Fibroblast of upper back skin (primary cell): ENCODE measurements around the gene CFAP161.

Experiments
- DNase-seq: peaks from one replicate; pipeline ENCODE4 v3.0.0-alpha.2; 2013

CFAP161 gene

DNA sequence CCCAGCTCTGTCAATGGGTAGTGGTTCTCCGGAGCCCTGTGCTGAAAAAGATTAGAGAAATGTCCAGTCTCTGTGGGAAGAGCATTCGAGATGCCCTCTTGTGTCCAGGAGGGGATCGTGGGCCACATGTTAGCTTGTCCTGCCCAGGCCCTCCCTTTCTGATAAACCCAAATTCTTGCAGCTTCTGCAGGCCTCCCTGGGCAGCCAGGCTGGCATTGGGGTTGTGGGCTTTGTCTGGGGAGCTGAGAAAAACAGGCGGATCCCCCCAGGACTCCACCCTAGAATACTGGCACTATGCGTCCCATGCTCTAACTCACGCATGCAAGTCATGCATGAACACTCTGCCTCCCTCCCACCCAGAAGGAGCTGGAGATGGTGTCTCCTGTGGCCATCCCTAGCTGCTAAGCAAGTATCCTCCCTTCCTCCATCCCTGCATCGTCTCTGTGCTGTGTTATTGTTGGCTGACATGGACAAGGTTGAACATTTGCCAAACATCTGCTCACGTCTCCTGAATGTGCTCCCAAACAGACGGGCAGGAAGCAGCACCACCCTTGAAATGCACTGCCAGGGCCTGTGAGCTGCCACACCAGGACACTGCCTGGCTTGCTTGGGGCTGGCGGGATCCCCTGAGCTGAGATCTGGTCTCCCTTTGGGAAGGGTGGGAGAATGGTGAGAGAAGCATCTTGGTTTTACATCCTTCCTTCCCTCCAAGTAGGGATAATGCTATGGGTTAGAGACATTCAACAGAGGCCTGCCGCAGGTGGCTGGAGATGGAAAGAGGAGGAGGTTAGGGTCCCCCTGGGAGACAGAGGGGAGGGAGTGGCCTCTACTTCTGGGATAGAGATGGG, 26.5 kb downstream of the CFAP161 start:
- DNase-seq = peak; percentile 93

DNA sequence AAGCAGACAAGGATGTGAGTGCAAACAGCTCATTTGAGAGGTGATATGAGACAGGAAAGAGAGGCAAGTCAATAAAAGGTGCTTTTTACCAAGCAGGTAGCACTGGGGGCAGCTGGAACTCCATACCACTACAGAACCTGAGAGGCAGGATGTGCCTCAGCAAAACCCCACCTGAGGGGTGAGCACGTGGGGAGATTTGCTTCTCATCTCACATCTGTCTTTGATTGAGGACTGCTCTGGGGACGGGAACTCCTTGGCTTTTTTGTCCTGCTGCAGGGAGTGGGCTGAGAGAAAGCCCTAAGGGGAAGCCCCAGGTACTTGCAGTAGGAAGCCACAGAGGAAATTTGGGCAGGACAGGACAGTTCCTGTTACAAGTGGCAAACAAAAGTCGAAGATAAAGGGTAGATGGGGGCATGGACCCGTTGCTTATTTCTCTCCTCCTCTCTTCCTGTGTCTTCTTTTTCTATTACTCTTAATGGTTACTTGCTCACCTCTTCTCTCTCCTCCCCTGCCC, 27.1 kb downstream of the CFAP161 start:
- no peak for DNase-seq

DNA sequence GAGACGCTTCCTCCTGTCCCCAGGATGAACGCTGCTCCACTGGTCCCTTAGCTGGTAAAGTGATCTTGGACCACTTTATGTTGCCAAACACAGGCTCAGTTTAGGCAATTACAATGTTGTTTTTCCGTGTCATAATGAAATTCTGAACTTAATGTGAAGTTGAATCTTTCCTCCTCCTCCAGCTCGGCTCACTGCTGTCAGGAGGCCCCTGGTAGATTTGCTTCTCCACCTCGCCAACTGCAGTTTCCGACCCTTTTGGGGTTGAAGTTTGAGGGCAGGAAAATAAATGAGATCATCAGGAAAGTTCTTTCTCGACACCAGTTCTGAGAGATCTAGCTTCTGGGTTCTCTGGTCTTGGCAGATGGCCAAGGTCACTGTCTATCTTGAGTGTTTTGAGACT, 27.8 kb downstream of the CFAP161 start:
- no peak for DNase-seq

DNA sequence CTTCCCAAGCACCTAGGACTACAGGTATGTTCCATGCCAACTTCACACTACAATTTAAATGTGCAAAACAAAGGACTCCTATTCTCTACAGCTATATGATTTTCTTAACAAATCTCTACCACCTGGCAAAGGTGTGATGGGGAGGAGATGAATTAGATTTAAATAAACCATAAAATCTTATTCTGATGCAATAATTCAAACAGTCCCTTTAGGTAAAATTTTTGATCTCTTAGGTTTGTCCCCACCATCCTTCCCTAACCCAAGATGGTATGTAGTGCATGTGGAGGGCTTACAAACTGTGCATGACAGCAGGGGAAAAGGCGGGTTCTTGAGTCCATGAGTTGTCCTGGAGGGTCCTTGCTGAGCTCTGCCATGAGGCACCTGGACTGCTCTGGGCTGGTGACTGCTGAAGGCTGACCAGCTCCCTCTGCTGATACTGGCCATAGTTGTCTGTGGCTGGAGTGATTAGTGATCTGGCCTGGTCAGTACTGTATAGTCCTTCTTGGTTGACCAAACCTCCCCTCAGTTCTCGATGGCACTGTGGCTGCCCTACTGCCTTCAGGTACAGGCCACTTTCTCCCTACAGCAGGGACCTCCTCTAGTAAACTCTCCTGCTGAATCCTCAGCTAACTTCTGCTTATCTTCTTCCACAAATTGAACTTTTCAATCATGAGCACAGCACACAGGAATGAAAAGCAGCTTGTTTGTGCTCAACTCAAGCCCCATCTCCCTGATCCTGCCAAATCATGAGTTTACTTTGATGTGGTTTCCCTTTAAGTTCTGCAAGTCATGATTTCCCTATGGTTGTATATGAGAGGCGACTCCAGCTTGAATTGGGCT, 30.1 kb downstream of the CFAP161 start:
- DNase-seq = peak; percentile 93

DNA sequence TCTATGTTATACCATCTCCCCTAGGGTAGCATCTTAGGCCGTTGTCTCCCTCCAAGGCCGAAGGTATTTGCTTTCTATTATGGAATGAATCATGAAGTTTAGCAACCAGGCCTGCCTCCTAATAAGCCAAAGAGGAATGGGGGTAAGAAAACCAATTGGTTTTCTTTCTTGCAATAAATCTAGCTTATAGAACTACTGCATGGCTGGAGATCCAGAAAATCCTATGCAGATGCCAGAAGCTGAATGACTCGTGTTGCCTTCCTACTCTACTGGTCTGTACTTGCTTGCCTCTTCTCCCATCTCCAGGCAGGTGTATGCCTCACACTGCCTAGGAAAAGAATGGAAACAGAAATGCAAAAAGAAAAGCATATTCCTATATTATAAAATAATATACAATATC, 31.5 kb downstream of the CFAP161 start:
- peak; percentile 73 for DNase-seq

DNA sequence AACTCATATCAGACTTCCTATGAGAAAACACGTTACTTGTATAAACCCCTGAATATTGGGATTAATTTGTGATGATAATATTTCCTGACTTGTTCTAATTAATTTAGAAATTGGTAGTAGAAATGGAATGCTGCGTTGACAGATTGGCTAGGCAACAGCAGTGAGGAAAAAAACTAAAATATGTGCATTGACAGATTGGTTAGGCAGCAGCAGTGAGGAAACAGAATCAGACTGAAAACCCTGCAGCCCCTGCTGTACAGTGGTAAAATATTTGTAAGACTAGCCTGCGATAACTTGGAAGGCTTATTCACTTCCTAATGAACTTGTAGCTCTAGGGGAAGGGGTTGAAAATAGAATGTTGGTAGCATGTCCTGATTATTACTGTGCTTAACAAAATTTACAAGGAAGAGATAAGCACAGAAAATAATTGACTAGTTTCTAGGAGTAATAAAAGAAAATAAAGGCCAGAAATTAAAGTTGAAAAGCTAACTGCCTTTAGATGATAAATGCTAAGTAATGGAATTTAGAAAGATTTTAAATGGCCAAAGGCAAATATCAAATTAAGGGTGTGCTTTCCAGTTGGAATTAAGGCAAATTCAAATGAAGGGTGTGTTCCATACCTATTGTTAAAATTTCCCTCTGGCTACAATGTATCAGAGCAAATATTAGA, 32.7 kb downstream of the CFAP161 start:
- peak; percentile 50 for DNase-seq

DNA sequence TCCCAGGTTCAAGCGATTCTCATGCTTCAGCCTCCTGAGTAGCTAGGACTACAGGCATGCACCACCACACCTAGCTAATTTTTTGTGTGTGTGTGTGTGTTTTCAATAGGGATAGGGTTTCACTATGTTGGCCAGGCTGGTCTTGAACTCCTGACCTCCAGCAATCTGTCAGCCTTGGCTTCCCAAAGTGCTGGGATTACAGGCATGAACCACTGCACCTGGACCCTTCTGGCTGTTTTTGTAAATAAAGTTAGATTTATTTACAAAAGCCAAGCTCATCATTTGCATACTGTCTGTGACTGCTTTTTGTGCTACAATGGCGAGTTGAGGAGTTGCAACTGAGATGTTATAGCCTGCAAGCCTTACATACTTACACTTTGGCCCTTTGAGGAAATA, 34.1 kb downstream of the CFAP161 start:
- no peak for DNase-seq

DNA sequence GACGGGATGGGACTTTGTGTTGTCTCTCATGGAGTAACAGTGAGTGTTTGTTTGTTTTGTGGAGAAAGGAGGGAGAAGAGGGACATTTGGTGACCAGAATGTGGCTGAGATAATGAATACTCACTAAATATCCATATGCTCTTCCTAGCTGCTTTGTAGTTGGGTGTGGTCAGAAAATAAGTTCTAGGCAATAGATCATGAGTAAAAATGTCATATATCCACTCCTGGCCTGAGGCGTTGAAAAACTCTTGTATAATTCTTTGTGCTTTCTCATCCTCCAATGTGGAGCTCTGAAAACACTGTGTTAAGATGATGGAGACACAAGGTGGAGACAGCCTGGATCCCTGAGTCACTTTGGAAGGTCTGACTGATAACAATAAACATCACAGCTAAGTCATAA, 34.6 kb downstream of the CFAP161 start:
- no peak for DNase-seq

DNA sequence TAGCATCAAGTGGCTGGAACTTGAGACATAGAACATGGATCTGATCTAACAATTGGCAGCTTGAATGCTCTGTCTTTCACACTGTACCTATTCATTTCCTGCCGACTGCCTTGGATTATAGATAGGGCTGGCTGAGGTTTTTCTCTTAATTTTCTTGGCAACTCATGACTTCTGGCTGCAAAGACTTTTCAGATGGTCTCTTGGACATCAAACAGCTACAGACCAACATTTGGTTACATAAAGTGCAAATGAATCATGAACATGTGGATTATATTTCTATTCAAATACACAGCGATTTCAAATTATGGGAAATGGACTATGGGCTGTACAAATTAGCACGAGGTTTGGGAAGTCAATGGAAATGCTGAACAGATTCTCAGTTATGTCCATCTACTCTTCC, 36.4 kb downstream of the CFAP161 start:
- DNase-seq = peak; percentile 64

DNA sequence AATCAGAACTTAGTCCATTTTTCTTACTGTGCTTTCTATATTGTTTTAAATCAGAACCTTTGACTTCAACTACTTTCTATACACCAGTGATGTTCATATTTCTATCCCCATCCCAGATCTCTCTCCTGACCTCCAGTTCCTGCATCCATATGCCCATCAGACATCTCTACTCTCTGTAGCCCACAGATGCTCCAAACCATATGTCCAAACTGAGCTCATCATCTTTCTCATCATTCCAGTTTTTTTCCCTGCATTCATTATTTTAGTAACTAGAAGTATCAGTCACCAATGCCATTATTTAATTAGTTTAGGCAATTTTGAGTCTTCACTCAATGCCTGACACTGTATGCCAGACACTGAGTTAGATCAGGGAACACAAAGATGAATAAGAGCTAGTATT, 37.2 kb downstream of the CFAP161 start:
- no peak for DNase-seq

DNA sequence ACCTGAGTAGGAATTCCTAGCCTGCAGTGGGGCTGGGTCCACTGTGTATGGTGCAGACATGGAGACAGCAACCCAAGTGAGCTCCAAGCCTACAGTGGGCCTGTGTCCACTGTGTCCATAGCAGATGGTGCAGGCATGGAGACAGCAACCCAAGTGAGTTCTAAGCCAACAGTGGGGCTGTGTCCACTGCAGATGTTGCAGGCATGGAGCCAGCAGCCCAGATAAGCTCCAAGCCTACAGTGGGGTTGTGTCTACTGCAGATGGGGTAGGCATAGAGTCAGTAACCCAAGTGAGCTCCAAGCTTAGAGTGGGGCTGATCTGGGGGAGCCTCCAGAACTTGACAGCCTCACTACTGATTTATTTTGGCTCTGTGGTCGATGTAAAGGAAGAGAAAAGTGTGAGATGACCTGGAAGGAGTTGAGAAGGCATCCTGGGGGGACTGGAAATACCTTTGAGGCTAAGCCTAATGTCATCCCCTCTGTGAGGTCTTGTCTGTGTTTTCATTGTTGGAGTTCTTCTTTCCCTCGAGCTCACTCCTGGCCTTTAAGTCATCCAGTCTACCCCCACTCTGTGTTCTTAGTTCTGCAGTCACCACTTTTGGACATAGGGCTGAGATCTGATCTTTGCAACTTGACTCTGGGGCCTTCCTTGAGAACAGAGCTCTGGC, 40.2 kb downstream of the CFAP161 start:
- DNase-seq = no peak

DNA sequence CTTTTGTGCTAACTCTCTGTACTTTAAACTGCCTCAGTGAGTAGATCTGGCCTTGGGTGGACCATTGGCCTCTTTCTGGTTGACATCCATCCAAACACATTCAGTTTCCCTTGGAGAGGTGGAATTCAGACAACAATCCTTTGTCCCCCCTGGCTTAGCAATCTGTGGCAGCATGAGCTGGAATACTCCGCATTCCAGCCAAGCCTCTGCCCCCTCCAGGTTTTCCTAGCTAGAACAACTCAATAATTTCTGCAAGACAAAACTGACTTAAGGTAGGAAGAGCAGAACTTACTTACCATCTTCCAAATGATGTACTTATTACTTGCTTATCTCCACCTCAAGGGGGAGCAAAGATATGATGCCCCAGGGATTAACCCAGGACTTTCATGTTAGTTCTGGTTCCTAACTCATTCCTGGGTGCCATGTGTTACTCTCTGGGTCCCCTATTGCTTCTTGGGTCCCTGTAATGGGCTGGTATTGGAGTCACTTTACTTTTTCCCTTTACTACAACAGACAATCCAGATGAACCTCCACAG, 40.8 kb downstream of the CFAP161 start:
- no peak for DNase-seq

DNA sequence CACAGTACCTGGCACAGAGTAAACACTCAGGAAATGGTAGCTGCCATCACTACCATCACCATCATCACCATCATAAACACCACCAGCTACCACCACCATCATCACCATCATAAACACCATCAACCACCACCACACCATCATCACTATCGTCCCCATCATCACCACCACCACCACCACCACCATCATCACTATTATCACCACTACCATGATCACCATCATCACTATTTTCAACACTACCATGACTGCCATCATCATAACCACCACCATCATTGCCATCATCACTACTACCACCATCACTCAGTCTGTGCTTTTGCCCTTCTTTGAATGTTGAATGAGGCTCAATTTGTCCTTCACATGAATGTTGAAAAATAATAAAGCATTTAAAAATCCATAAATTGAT, 41.4 kb downstream of the CFAP161 start:
- no peak for DNase-seq

DNA sequence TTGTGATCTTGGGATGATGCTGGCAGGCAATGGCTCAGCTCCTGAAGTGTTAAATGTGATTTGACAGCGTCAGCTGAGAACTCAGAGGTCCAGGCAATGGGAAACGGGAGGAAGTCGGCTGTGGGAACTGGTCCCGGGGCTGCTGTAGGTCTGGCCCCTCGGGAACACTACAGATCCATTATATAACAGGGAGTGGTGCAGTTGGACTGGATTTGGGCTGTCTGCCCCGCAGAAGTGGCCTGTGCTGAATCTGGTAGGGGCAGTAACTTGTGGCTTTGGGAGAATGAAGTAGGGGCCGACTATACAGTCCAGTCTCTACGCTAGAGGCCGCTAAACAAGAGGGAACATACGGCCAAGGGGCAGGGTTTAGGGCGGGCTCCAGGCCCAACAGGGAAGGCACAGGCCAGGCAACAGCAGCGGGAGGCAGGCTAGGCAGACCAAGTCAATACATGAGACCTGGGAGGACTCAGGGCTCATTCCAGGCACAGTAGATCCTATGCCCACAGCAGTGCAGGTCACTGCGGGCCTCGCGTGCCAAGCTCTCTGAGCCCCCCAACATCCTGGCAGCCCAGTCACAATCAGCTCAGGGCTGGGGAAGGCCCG, 42.3 kb downstream of the CFAP161 start:
- no peak for DNase-seq

DNA sequence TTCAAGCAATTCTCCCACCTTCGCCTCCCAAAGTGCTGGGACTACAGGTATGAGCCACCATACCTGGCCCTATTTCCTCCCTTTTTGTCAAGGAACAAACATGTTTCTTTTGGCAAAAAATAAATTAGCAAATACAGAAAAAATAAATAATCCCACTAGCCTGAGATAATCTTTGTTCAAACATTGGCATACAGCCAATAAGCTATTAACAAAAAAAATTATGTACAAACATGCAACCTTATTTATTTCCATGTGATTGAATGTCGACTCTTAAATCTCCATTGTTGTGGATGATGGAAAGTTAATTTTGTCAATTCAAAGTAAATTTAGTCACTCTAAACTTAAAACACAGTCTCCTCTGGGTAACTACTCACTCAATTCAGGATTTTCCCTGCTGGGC, 44.3 kb downstream of the CFAP161 start:
- DNase-seq = no peak

DNA sequence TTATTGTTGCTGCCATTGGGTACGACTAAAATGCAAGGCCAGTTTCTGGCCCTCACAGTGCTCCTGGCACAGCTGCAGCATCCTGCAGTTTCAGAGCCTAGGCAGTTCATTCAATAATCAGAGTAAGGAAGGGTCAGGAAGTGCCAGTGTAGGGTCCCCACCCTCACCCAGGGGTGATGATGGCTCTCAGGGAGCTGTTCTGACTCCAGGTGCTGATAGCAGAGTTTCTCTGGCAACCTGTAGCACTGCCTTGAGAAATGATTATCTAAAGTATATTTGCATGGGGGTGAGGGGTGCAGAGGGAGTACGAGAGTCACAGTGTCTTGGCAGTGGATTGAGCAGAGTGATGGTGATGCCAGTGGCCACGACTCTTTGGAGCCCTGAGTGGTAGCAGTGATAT, 47.1 kb downstream of the CFAP161 start:
- no peak for DNase-seq

DNA sequence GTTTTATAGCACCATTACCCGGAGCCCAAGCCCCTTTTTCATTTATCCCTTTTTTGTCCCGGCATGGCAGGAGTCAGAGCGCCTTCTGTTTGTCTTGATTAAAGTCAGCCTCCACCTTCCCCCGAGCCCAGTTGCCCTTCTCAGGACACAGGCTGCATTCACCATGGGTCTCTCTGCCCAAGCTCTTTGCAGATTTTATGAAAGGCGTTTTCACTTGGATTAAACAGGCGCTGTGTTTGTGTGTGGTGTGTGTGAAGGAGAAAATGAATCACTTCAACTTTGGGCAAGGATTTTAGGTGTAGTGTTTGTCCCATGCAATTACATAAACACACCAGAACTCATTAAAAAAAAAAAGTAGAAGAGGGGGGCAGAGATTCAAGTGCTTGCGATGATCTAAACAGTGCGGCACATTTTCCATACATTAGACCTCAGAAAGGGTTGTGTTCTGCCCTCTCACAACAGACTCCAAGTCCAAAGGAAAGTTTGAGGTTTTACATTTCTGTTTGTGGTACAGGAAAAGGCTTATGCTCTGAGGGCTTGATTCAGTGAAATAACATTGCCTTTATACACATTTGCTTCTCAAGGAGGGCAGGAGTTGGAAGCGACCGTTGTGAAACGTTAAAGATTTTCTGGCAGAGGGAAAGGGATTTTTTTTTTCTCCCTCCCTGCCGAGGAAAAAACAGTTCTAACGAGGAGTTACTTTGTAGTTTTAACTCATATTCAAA, 48.1 kb downstream of the CFAP161 start:
- no peak for DNase-seq

DNA sequence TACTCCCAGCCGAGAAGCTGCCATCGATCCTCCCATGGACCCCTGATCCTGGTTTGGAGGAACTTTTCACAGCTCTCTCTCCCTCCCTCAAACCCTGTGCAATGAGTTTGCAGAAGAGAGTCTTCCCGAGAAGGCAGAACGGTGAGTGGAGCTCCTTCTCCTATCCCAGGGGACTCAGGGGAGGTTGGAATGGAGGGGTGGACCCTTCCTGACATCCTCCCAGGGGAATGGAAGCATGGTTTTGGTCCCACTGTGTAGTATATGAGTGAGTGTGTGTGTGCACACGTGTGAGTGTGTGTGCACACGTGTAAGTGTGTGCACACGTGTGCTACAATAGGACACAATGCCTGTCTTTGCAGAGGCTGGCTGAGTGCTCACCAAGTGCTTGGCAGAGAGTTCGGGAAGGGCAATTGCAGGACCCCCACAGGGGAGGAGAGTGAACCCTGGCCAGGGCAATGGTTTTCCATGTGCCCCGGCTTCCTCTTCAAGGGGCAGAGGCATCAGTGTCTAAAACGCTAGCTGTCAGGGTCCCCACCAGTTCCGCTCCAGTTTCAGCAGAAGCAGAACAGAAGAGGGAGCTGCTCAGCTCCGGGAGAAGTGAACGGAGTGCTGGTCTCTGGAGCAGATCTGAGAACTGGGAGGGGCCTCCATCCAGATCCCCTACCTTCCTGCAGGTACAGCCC, 48.8 kb downstream of the CFAP161 start:
- DNase-seq = no peak

DNA sequence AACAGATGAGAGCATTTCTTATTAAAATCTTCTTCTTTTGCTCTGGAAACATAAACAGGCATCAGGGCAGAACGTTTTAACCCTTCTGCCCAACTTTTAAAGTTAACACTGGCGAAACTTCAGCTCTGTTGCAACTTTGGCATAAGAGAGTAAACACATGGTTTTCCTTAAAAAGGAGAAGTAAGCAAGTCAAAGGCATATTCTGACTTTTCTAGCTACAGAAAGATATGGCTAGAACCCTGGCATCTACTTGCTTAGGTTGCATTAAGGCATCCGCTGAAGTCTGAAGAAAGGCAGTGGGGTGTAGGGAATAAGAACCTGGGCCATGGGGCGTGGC, 49.3 kb downstream of the CFAP161 start:
- no peak for DNase-seq

DNA sequence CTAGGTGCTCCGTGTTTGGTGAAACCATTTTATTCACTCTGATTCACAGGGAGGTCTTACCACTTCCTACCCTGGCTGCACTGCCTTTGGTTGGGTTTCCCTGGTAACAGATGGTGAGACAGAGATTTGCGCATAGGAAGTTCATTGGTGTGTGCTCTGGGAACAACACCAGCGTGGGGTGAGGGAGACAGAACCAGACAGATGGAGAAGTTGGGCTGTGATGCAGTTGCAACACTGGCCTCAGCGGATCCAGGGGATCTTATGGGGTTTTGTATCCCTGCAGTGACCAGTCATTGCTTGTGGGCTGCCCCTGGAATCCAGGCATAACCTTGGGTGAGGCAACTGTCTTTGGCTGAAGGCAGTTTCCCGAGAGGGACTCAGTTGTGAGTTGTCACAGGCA, 50.1 kb downstream of the CFAP161 start:
- no peak for DNase-seq
